Right lobe of liver (tissue), 4 donors: ENCODE results near the gene TRAPPC3L.

ENCODE experiments used
- CTCF ChIP-seq, 4 donors: fragments of 200-600 bp in 3 of 4; fragments of 450-650 bp in 1 of 4; IDR thresholded peaks; one replicate each; pipeline versions ENCODE4 v1.5.1 to v1.8.0; 2016 to 2022; ENCODE audit warnings: antibody characterized with exemption in 4 of 4, mild to moderate bottlenecking in 2 of 4
- POLR2A ChIP-seq: fragments of 450-650 bp; IDR thresholded peaks from one replicate; pipeline ENCODE4 v1.6.1; 2017; ENCODE audit warnings: antibody characterized with exemption, mild to moderate bottlenecking
- donor health status: DM: no; HTN: no; CAD: no.
- donor health status: DM: no; HTN: no; CAD: no.
- donor health status: DM: no; HTN: yes; CAD: no.

GRCh38 chr6:116542426-116542825, 3.1 kb downstream of the TRAPPC3L start:
- TF ChIP-seq CTCF (IDR thresholded peaks at IDR 0.05) (no peak), POLR2A (no peak)
